PC-9 (cell line): Measurements from ENCODE around the gene ABCB1.

Experiments
- EZH2 ChIP-seq: fragments of 200-600 bp; sonication (generic); IDR thresholded peaks from 2 replicates; pipeline ENCODE4 v1.8.0; 2017; ENCODE audit warnings: antibody characterized with exemption, low read depth
- TF ChIP-seq, protein P1 (sequence below): fragments of 200-600 bp; sonication (generic); conservative IDR thresholded peaks from 2 replicates; pipeline ENCODE4 v1.6.1; 2017; ENCODE audit warnings: mixed run types, antibody characterized with exemption, mild to moderate bottlenecking, moderate library complexity

GRCh38 chr7:87482115-87482514, 118.6 kb downstream of the ABCB1 start:
- TF ChIP-seq EZH2: no peak
- TF ChIP-seq, protein P1, sequence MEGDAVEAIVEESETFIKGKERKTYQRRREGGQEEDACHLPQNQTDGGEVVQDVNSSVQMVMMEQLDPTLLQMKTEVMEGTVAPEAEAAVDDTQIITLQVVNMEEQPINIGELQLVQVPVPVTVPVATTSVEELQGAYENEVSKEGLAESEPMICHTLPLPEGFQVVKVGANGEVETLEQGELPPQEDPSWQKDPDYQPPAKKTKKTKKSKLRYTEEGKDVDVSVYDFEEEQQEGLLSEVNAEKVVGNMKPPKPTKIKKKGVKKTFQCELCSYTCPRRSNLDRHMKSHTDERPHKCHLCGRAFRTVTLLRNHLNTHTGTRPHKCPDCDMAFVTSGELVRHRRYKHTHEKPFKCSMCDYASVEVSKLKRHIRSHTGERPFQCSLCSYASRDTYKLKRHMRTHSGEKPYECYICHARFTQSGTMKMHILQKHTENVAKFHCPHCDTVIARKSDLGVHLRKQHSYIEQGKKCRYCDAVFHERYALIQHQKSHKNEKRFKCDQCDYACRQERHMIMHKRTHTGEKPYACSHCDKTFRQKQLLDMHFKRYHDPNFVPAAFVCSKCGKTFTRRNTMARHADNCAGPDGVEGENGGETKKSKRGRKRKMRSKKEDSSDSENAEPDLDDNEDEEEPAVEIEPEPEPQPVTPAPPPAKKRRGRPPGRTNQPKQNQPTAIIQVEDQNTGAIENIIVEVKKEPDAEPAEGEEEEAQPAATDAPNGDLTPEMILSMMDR: no peak
